ENCODE results near the gene RALB. TPM values are rescaled to one million over a fixed set of nuclear protein-coding genes. Genes with fewer than 3 reads are reported as not detected.

RALB gene
- total RNA-seq, 1 donor from 2014 or later, result 23.5 TPM

DNA sequence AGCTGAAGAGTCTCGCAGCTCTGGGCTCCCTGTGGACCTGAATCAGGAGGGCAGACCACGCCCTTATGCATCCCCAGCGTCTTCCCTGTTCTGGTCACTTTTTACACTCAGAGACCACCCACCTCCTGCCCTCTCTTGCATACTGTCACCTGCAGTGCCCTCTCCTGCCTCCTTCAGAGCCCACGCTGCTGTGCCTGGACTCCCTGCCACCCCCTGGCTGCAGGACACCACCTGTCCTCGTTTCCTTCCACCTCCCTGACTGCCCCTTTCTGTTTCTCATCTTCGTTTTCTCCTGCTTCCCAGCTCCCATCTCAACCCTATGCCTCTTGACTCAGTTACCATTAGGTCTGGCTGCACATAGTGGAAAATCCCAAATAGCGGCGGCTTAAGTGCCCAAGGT lies 84.1 kb downstream of the RALB start:
- DNase-seq (ENCODE audit: low spot score), result no peak
- no peaks in the 10 kb centered on the region for H3K4me1 Mint-ChIP-seq (ENCODE audit: low read depth)
- peaks cover 2% of the 10 kb centered on the region for H3K36me3 Mint-ChIP-seq (ENCODE audit: low read depth)

DNA sequence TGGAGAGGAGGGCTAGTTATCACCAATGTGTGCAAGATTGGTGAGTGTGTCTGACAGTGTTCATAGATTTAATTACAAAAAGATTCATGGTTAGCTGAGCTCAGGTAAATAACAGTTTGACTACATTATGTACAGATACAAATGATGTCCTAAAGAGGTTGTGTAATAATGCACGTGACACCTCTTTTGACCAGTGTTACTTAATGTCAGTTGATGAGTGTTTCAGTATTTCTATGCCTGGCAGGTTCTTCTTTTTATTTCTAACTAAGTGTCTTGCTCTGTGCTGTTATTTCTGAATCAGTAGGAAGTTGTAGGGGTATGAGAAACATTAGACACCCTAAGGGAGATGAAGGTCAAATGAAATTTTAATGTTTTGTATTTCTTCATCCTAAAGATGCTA lies 85.4 kb downstream of the RALB start:
- TF ChIP-seq, protein P1, sequence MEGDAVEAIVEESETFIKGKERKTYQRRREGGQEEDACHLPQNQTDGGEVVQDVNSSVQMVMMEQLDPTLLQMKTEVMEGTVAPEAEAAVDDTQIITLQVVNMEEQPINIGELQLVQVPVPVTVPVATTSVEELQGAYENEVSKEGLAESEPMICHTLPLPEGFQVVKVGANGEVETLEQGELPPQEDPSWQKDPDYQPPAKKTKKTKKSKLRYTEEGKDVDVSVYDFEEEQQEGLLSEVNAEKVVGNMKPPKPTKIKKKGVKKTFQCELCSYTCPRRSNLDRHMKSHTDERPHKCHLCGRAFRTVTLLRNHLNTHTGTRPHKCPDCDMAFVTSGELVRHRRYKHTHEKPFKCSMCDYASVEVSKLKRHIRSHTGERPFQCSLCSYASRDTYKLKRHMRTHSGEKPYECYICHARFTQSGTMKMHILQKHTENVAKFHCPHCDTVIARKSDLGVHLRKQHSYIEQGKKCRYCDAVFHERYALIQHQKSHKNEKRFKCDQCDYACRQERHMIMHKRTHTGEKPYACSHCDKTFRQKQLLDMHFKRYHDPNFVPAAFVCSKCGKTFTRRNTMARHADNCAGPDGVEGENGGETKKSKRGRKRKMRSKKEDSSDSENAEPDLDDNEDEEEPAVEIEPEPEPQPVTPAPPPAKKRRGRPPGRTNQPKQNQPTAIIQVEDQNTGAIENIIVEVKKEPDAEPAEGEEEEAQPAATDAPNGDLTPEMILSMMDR (IDR thresholded peaks at IDR 0.05), result no peak
- DNase-seq (ENCODE audit: low spot score), result no peak
- Mint-ChIP-seq H3K9me3 (ENCODE audit: low read depth) (peaks cover 3% of the 10 kb centered on the region), H3K27me3 (ENCODE audit: low read depth) (peaks cover 64% of the 10 kb centered on the region), H3K27ac (ENCODE audit: unreplicated experiment) (no peak overlapping the region), H3K4me3 (ENCODE audit: unreplicated experiment) (no peak overlapping the region), H3K4me1 (ENCODE audit: low read depth) (peaks cover 2% of the 10 kb centered on the region), H3K36me3 (ENCODE audit: low read depth) (peaks cover 2% of the 10 kb centered on the region)

More for the DNA sequence above, 84.1 kb downstream of the RALB start:
- peaks cover 66% of the 10 kb centered on the region for H3K27me3 Mint-ChIP-seq (ENCODE audit: low read depth)
- TF ChIP-seq, protein P1 (IDR thresholded peaks at IDR 0.05), result no peak
- H3K27ac Mint-ChIP-seq (ENCODE audit: unreplicated experiment), result no peak overlapping the region
- H3K9me3 Mint-ChIP-seq (ENCODE audit: low read depth), result peaks cover 3% of the 10 kb centered on the region
- H3K4me3 Mint-ChIP-seq (ENCODE audit: unreplicated experiment), result no peak overlapping the region

DNA sequence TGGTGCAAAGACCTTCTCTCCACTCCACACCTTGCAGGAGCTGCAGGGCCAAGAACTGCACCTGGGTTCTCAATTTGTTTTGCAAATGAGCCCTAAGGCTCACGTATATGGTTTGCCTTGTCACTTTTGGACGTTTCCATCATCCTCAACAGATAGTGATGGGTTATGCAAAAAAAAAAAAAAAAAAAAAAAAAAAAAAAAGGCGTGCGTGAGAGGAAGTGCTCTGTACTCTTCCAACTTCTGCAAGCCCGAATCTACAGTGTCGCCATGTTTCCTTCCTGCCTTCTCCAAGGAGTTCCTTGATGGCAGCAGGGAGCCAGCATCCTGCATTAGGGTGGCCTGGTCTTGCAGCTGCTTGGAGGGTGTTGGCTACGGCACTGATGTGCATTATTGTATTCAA lies 89.3 kb downstream of the RALB start:
- no peak for DNase-seq (ENCODE audit: low spot score)
- TF ChIP-seq, protein P1 (IDR thresholded peaks at IDR 0.05), result no peak
- no peak overlapping the region for H3K27ac Mint-ChIP-seq (ENCODE audit: unreplicated experiment)
- H3K9me3 Mint-ChIP-seq (ENCODE audit: low read depth), result no peaks in the 10 kb centered on the region
- H3K4me3 Mint-ChIP-seq (ENCODE audit: unreplicated experiment), result no peak overlapping the region
- H3K27me3 Mint-ChIP-seq (ENCODE audit: low read depth), result peaks cover 43% of the 10 kb centered on the region
- no peaks in the 10 kb centered on the region for H3K36me3 Mint-ChIP-seq (ENCODE audit: low read depth)
- peaks cover 7% of the 10 kb centered on the region for H3K4me1 Mint-ChIP-seq (ENCODE audit: low read depth)

DNA sequence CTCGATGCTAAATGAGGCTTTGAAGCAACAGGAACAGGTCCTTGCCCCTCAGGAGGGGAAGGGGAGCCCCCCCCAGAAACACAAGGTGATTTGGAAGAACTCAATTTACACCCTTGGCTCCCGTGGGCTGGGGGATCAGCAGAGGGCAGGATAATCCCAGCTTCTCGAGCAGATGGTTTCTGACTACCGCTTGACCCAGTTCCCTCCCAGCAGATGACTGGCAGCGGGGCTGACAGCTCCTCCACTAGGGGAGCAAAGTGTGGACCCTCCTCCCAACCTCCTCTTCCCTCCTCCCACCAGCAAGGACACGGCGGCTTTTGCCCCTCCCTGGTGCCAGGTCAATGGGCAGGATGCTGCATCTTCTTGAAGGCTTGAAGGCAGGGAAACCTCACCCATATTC lies 89.8 kb downstream of the RALB start:
- DNase-seq (ENCODE audit: low spot score), result no peak
- Mint-ChIP-seq H3K9me3 (ENCODE audit: low read depth) (no peaks in the 10 kb centered on the region), H3K27me3 (ENCODE audit: low read depth) (peaks cover 41% of the 10 kb centered on the region), H3K36me3 (ENCODE audit: low read depth) (no peaks in the 10 kb centered on the region), H3K4me3 (ENCODE audit: unreplicated experiment) (no peak overlapping the region), H3K4me1 (ENCODE audit: low read depth) (peaks cover 11% of the 10 kb centered on the region), H3K27ac (ENCODE audit: unreplicated experiment) (no peak overlapping the region)
- TF ChIP-seq, protein P1 (IDR thresholded peaks at IDR 0.05), result no peak

DNA sequence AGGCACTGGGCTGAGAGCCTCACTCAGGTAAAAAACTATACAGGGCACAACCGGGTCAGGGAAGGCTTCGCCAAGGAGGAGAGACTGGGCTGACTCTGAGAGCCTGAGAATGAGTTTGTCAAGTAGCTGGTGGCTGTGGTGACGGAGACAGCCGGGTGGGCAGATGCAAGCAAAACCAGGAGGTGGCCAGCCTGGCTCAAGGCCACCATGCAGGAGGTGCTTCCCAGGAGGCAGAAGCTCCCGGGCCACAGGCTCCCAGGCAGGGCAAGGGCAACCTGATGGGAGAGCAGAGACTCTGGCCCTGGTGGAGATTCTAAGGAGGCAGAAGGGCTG lies 90.4 kb downstream of the RALB start:
- Mint-ChIP-seq H3K4me1 (ENCODE audit: low read depth) (peaks cover 14% of the 10 kb centered on the region), H3K36me3 (ENCODE audit: low read depth) (no peaks in the 10 kb centered on the region), H3K27ac (ENCODE audit: unreplicated experiment) (no peak overlapping the region), H3K9me3 (ENCODE audit: low read depth) (no peaks in the 10 kb centered on the region), H3K27me3 (ENCODE audit: low read depth) (peaks cover 43% of the 10 kb centered on the region), H3K4me3 (ENCODE audit: unreplicated experiment) (no peak overlapping the region)
- no peak for DNase-seq (ENCODE audit: low spot score)
- TF ChIP-seq, protein P1 (IDR thresholded peaks at IDR 0.05), result no peak
